DMS53 treated with DMSO at 0.1 percent for 48 hours (cell line): ENCODE measurements around the gene DPF3.

Experiments used
- DNase-seq: peaks from one replicate; lab custom pipeline; 2025; ENCODE audit not compliant: unreplicated experiment; lab: John Stamatoyannopoulos, UW

Gene DPF3

DNA sequence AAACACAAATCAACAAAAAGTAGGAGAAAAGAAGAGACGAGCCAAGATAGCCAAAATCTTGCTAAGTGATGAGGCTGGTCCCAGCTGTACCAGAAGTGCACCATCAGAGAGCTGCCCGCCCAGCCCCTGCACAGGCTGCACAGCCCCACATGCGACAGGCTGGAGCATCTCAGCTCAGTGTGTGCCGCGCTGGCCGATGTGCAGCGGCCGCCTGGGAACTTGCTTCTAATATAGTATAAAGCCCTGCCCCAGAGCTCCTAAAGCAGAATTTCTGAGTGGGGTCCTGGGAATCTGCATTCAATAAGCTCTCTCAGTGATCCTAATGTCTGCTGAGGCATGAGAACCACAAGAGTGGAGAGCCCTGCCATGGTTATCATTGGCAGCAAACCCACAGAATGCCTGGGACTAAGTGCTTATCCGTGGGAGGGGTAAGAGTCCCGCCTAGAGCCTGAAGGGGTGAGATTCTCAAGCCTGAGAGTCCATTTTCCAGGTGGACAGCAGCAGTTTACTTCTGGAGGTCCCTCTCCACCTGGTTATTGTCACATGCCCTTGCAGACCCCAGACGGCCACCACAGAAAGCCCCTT lies 171.6 kb downstream of the DPF3 start:
- DNase-seq: no peak

DNA sequence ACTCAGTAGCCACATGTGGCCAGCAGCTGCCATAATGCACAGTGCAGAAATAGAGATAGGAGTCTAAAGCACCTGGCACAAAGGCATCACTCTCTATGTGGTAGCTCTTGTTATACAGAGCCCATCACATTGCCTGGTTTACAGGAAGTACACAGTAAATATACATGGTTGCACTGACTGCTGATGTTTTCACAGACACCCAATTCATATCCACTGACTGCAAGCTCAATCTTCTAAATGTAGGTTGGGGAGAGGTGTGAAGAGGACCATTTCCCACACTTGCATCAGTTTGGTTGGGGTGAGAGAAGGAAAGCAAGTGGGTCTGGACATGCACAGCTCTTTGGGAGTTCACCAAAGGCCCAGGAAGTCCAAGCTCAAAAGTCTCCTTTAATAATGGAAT lies 172.8 kb downstream of the DPF3 start:
- no peak for DNase-seq

DNA sequence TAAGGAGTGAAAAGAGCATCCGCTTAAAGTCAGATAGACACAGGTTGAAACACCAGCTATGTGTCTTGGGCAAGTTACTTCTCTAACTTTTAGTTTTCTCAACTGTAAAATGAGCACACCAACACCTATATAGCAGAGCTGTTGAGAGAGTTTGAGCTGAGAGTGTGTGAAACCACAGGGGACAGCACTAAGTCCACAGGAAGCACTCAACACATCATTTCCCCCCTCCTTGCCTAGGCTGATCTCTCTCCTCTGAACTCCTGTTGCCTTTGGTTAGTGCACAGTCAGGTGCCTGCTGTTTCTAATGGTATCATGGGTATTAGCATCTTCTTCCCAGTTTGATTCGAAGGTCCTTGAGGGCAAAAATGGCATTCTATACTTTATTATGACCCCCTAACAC lies 176.7 kb downstream of the DPF3 start:
- no peak for DNase-seq

- DNase-seq: no peak
Measured at GRCh38 chr14:72716476-72716875, 177.4 kb downstream of the DPF3 start.

GRCh38 chr14:72715850-72716228 lies 178.1 kb downstream of the DPF3 start:
- no peak for DNase-seq

DNA sequence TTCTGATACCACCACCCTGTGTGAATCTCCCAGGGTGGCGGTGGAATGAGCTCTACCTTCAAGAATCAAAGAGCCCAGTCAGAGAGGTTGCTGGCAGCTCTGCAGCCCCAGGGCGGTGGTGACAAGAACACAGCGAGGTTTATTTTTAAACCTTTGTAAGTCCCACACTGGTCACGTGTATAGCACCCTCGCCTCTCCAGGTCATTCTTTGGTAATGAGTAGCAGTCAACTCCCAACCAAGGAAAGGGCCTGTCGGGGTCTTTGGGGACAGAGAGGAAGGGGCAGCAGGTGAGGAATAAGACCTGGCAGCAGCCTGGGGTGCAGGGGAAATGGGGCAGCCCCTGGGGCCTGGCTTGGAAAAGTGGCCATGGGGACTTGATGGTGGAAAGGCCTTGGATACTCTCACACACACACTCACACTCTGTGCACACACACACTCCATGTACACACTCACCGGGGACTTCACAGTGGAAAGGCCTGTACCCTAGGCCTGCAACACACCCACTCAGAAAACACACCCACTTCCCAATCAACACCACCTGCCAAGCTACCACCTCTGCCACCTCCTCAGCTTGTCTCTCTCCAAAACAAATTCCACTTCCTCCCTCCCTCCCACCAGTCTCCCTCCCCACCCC lies 178.6 kb downstream of the DPF3 start:
- DNase-seq: no peak

- DNase-seq: no peak
Measured at GRCh38 chr14:72714871-72715214, 179.1 kb downstream of the DPF3 start.

GRCh38 chr14:72714094-72714493 lies 179.8 kb downstream of the DPF3 start:
- no peak for DNase-seq

GRCh38 chr14:72711936-72712335 lies 182.0 kb downstream of the DPF3 start:
- no peak for DNase-seq

DNA sequence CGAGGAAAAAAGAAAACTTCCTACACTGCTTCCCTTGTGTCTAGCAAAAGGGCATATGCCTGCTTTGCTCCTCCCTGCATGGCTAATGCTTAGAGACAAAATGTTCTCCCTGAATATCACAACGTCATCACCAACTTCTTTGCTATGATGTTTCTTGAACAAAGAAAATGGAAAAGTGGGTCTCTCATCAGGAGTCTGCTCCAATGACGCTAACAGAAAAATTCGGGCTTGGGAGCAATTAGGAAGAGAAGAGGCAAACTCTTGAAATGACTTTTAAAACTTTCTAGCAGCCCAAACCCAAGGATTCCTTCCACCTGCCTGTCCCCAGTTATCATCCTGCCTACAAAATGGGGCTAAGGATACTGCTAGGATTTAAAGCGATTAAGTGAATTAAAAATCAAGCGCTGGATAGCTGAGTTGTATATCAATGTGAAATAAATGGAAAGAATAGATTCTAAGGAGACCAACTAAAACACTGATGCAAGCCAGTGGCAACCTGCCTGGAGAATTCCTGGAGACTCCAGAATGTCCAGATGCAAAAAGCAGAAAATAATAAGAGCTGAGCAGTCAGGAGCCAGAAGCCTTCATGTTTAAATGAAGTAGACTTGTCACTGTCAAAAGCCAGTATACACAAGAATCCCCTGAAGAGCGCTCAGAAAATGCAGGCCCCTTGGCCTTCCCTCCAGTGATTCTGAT lies 183.8 kb downstream of the DPF3 start:
- DNase-seq: no peak

- DNase-seq: no peak
Measured at GRCh38 chr14:72708708-72709475, 185.0 kb downstream of the DPF3 start.

DNA sequence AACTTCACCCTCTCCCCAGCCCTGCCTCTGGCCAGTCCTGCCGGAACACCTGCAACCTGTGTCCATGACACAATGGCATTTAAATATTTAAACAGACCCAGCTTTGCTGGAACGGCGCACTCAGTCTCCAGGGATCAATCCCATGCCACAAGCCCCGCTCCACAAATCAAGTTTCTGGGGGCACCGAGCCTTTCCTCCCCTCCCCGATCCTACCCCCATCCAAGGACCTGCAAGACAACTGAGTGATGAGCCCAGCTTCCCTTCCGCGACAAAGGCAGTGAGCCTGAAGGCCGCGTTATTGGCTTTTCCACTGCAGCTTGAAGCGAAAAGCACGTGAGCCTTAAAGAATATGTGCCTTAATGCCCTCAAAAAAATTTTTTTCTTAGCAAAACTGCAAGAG lies 185.7 kb downstream of the DPF3 start:
- no peak for DNase-seq

DNA sequence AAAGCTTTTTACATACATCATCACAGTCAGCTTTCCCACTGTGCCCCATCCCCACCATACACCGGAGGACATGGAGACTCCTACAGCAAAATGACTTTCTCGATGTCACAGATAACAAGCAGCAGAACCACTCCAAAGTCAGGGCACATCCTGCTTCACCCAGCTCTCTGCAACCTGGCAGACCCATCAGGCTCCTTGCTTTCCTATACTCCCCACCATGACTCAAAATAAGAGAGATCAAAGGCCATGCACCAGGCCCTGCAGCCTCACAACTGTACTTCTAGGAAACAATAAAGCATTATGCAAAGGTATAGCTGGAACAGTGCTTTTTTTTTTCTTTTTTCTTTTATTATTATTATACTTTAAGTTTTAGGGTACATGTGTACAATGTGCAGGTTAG lies 187.4 kb downstream of the DPF3 start:
- DNase-seq: no peak

GRCh38 chr14:72704502-72704901 lies 189.4 kb downstream of the DPF3 start:
- no peak for DNase-seq

GRCh38 chr14:72701605-72702004 lies 192.3 kb downstream of the DPF3 start:
- no peak for DNase-seq

- no peak for DNase-seq
Measured at GRCh38 chr14:72701237-72701565, 192.7 kb downstream of the DPF3 start.

DNA sequence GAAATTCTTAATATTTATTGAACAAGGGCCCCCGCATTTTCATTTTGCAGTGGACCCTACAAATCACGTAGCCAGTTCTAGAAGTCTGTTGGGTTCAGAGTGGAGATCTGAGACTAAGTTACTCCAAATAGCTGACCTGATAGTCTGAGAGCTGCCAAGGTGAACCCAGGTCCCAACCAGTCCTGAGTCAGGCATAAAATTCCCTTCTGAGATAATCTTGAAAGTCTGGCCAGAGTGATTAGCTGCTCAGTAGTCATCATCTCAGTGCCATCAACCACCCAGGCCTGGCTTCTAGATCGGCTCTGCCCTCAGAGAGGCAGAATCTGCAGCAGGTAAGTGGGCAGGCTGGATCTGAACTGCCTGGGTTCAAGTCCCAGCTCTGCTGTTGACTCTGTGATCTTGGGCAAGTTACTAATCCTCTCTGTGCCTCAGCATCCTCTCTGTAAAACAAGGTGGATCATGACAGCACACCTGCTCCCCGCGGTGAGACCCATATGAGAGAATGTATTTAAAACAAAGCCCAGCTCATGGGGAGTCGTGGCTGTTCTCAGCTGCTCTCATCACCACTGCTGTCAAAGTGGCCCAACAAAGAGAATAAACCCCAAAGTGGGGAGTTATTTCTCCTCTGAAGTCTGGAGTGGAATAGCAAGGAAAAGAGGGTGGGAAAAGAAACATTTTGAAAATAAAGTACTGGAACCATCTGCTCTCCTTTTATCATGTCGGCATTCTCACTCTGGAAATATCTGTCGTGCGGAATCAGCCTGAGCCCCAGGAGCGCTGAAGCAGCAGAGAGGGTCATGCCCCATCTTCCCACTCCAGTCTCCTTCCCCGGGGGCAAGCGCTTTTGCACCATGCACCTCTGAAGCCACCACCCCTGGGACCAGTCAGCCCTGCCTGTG lies 193.3 kb downstream of the DPF3 start:
- no peak for DNase-seq

DNA sequence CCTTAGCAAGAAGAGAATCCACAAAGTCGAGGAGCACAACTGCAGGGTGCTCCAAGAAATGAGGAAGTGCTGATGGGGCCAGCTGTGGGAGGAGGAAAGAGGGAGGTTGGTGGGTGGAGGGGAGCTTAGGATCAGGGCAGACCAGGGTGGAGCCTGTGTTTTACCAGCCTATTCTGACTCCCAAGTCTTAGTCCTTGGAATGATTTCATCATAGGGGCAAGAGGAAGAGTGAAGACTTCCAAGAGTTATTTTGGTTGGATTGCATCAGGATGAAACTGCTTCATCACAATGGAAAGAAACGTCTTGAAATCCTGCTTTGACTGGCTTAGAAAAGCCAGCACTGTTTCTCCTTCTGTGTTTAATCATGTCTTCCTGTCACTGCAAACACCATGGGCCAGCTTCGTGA lies 194.0 kb downstream of the DPF3 start:
- DNase-seq: no peak

- DNase-seq: no peak
Measured at GRCh38 chr14:72699443-72699842, 194.5 kb downstream of the DPF3 start.

- DNase-seq: no peak
Measured at GRCh38 chr14:72692696-72693095, 201.2 kb downstream of the DPF3 start.

- DNase-seq: no peak
Measured at GRCh38 chr14:72690324-72690723, 203.6 kb downstream of the DPF3 start.
